Nephron progenitor cell (in vitro differentiated cells): ENCODE measurements around the gene PARD3B.
A peak's percentile ranks its signal among the peaks of the same experiment; 100 is the strongest.

Source experiments
- DNase-seq: peaks from one replicate; pipeline ENCODE4 v3.0.0; 2021
- H3K27ac Mint-ChIP-seq: 2 replicates; pipeline ENCODE4 v1.8.0; 2021; ENCODE audit warnings: mild to moderate bottlenecking, moderate library complexity, mixed read lengths
- H3K27me3 Mint-ChIP-seq: 2 replicates; pipeline ENCODE4 v1.8.0; 2021; ENCODE audit warnings: mild to moderate bottlenecking, low read depth, mixed read lengths; ENCODE audit not compliant: poor library complexity
- H3K36me3 Mint-ChIP-seq: 2 replicates; pipeline ENCODE4 v1.8.0; 2021; ENCODE audit warnings: low read depth, mixed read lengths
- H3K4me1 Mint-ChIP-seq: 2 replicates; pipeline ENCODE4 v1.8.0; 2021; ENCODE audit warnings: mixed read lengths
- H3K4me3 Mint-ChIP-seq: 2 replicates; pipeline ENCODE4 v1.8.0; 2021; ENCODE audit warnings: mild to moderate bottlenecking, moderate library complexity, mixed read lengths
- H3K9me3 Mint-ChIP-seq: 2 replicates; pipeline ENCODE4 v1.8.0; 2021; ENCODE audit warnings: mild to moderate bottlenecking, moderate library complexity, mixed read lengths
- CTCF ChIP-seq: fragments of 200-600 bp; sonication (generic); IDR thresholded peaks from 2 replicates; pipeline ENCODE4 v1.5.0; 2021; ENCODE audit warnings: antibody characterized with exemption

The PARD3B gene

DNA sequence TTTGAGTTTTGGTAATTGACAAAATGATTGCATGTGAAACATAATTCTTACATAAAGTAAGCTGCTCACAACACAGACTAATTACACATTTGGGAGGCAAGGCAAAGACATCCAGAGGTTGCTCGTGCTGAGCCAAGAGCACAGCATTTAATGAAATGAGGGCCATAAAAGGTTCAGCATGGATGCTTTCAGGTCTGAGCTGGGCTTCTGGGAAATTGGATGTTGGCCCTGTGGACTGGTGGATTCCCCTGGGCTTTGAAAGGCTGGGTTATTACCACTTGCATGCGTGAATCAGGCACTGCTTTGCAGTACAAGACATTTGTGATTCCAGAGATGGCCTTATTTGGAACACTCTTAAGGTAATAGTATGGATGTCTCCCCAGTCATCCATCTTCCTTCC lies 603.5 kb downstream of the PARD3B start:
- H3K27ac Mint-ChIP-seq: no peak overlapping the region
- peaks cover 6% of the 10 kb centered on the region for H3K9me3 Mint-ChIP-seq
- peak; percentile 5 for DNase-seq
- H3K4me1 Mint-ChIP-seq: peaks cover 15% of the 10 kb centered on the region
- no peak for TF ChIP-seq CTCF
- H3K4me3 Mint-ChIP-seq: no peak overlapping the region
- H3K27me3 Mint-ChIP-seq: no peaks in the 10 kb centered on the region
- peaks cover 6% of the 10 kb centered on the region for H3K36me3 Mint-ChIP-seq

GRCh38 chr2:205156457-205156856 lies 611.2 kb downstream of the PARD3B start:
- Mint-ChIP-seq H3K36me3 (peaks cover 9% of the 10 kb centered on the region), H3K27ac (no peak overlapping the region), H3K4me3 (no peak overlapping the region), H3K4me1 (peaks cover 13% of the 10 kb centered on the region), H3K9me3 (peaks cover 15% of the 10 kb centered on the region), H3K27me3 (no peaks in the 10 kb centered on the region)
- no peak for TF ChIP-seq CTCF
- DNase-seq: no peak

DNA sequence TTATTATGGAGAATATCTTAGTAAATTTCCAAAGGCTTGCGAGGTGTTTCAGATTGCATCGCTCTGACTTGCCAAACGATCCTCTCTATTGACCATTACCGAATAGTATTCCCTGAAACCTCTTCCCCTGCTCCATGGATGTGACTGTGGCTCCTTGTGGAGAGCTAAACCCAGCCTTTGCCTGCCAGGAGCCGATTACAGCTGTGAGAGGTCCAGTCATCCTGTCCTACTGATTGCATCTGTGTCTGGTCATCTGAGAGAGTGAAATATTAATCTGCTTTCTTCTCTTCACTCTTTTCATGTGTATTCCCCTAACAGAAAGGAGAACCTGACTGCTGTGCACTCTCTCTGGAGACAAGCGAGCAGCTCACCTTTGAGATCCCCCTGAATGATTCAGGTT lies 613.1 kb downstream of the PARD3B start:
- DNase-seq: no peak
- Mint-ChIP-seq H3K9me3 (peaks cover 12% of the 10 kb centered on the region), H3K36me3 (peaks cover 6% of the 10 kb centered on the region), H3K27me3 (no peaks in the 10 kb centered on the region), H3K27ac (peak overlapping the region; percentile 28), H3K4me3 (no peak overlapping the region), H3K4me1 (peaks cover 32% of the 10 kb centered on the region)
- TF ChIP-seq CTCF: no peak

DNA sequence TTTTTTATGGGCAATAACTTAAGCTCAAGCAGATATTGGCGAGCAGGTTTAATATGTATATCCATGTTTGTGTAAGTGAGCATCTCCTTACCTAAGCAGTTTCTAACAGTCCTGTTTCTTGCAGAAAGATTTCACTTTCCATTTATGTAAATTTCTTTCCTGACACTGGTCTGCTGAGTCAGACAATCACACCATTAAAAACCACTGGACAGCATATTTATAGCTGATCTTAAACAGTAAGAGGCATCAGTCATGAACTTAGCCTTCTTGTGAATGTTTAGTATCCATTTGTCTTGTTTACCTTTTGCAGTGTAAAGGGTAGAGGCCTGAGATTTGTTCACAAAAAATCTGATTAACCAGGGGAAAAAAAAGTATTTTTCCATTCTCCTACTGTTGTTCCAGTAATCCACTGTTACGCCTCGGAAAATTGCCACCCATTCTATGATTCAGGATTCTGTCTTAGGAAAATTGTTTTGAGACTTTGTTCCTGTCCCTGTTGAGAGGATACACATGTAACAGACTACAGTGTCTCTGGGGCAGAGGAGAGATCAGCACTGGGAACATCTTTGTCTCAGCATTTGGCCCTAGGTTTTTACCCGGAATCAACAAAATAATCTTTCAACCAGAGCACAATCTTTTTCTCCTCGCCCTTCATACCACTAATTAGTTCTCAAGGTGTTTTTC lies 616.0 kb downstream of the PARD3B start:
- TF ChIP-seq CTCF: no peak
- Mint-ChIP-seq H3K9me3 (no peaks in the 10 kb centered on the region), H3K4me3 (no peak overlapping the region), H3K27ac (peak overlapping the region; percentile 93), H3K36me3 (no peaks in the 10 kb centered on the region), H3K27me3 (no peaks in the 10 kb centered on the region), H3K4me1 (peaks cover 37% of the 10 kb centered on the region)
- DNase-seq: no peak

DNA sequence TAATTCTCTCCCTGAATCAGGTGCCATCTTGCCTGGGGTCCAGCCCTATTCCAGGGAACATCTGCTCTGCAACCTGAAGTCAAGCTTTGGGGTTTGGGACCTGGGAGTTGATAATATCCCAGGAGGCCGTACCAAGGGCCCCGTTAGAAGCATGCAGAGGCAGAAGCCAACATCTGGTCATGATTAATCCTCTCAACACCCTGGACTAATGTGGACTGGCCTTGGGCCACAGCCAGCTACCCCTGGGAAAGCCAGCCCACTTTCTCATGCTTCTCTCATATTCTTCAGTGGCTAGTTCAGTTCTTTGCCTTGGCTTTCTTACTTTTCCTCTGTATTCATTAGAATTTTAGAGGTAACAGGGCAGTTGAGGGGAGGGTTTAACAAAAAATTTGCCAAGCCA lies 621.5 kb downstream of the PARD3B start:
- H3K4me3 Mint-ChIP-seq: no peak overlapping the region
- DNase-seq: no peak
- peaks cover 3% of the 10 kb centered on the region for H3K36me3 Mint-ChIP-seq
- H3K9me3 Mint-ChIP-seq: peaks cover 3% of the 10 kb centered on the region
- TF ChIP-seq CTCF: no peak
- H3K27ac Mint-ChIP-seq: peak overlapping the region; percentile 77
- H3K27me3 Mint-ChIP-seq: no peaks in the 10 kb centered on the region
- peaks cover 56% of the 10 kb centered on the region for H3K4me1 Mint-ChIP-seq

- Mint-ChIP-seq H3K27me3 (no peaks in the 10 kb centered on the region), H3K27ac (no peak overlapping the region), H3K9me3 (peaks cover 3% of the 10 kb centered on the region)
Measured at GRCh38 chr2:205169012-205169411, 623.7 kb downstream of the PARD3B start.

More at GRCh38 chr2:205169012-205169411, 623.7 kb downstream of the PARD3B start:
- no peak overlapping the region for H3K4me3 Mint-ChIP-seq
- no peak for TF ChIP-seq CTCF
- peaks cover 39% of the 10 kb centered on the region for H3K4me1 Mint-ChIP-seq
- H3K36me3 Mint-ChIP-seq: peaks cover 8% of the 10 kb centered on the region
- no peak for DNase-seq
